ENCODE measurements around the gene GFPT2. TPM values are rescaled to one million over a fixed set of nuclear protein-coding genes. Genes with fewer than 3 reads are reported as not detected.

The GFPT2 gene
- total RNA-seq, 1 donor from 2014 or later = 15.7 TPM

- H3K4me3 Mint-ChIP-seq = no peak overlapping the region
- no peaks in the 10 kb centered on the region for H3K27me3 Mint-ChIP-seq (ENCODE audit: low read depth)
- no peak for DNase-seq (ENCODE audit: low spot score in 2 of 2, unreplicated experiment in 2 of 2)
- no peaks in the 10 kb centered on the region for H3K9me3 Mint-ChIP-seq
- TF ChIP-seq CTCF (IDR thresholded peaks at IDR 0.05; ENCODE audit: unreplicated experiment) = no peak
- no peak overlapping the region for H3K27ac Mint-ChIP-seq
- H3K4me1 Mint-ChIP-seq = no peaks in the 10 kb centered on the region
- no peaks in the 10 kb centered on the region for H3K36me3 Mint-ChIP-seq
Observed at GRCh38 chr5:180304431-180305375, 48.4 kb downstream of the GFPT2 start.

- DNase-seq (ENCODE audit: low spot score in 2 of 2, unreplicated experiment in 2 of 2) = no peak
- no peaks in the 10 kb centered on the region for H3K27me3 Mint-ChIP-seq (ENCODE audit: low read depth)
- no peak for TF ChIP-seq CTCF (IDR thresholded peaks at IDR 0.05; ENCODE audit: unreplicated experiment)
- no peaks in the 10 kb centered on the region for H3K4me1 Mint-ChIP-seq
- H3K36me3 Mint-ChIP-seq = no peaks in the 10 kb centered on the region
- H3K4me3 Mint-ChIP-seq = no peak overlapping the region
- no peaks in the 10 kb centered on the region for H3K9me3 Mint-ChIP-seq
- no peak overlapping the region for H3K27ac Mint-ChIP-seq
Observed at GRCh38 chr5:180304016-180304292, 49.2 kb downstream of the GFPT2 start.

GRCh38 chr5:180303226-180304015 is 49.7 kb downstream of the GFPT2 start:
- Mint-ChIP-seq H3K27me3 (ENCODE audit: low read depth) (no peaks in the 10 kb centered on the region), H3K4me3 (no peak overlapping the region), H3K9me3 (no peaks in the 10 kb centered on the region), H3K4me1 (no peaks in the 10 kb centered on the region), H3K27ac (no peak overlapping the region), H3K36me3 (no peaks in the 10 kb centered on the region)
- no peak for DNase-seq (ENCODE audit: low spot score in 2 of 2, unreplicated experiment in 2 of 2)
- TF ChIP-seq CTCF (IDR thresholded peaks at IDR 0.05; ENCODE audit: unreplicated experiment) = no peak

GRCh38 chr5:180302256-180302655 is 50.9 kb downstream of the GFPT2 start:
- Mint-ChIP-seq H3K27ac (no peak overlapping the region), H3K27me3 (ENCODE audit: low read depth) (no peaks in the 10 kb centered on the region), H3K36me3 (no peaks in the 10 kb centered on the region), H3K4me1 (no peaks in the 10 kb centered on the region), H3K9me3 (no peaks in the 10 kb centered on the region), H3K4me3 (no peak overlapping the region)
- TF ChIP-seq CTCF (IDR thresholded peaks at IDR 0.05; ENCODE audit: unreplicated experiment) = no peak
- DNase-seq (ENCODE audit: low spot score in 2 of 2, unreplicated experiment in 2 of 2) = no peak

GRCh38 chr5:180301253-180301652 is 51.9 kb downstream of the GFPT2 start:
- no peak for DNase-seq (ENCODE audit: low spot score in 2 of 2, unreplicated experiment in 2 of 2)
- Mint-ChIP-seq H3K36me3 (no peaks in the 10 kb centered on the region), H3K27ac (no peak overlapping the region), H3K9me3 (no peaks in the 10 kb centered on the region), H3K27me3 (ENCODE audit: low read depth) (no peaks in the 10 kb centered on the region), H3K4me1 (no peaks in the 10 kb centered on the region), H3K4me3 (no peak overlapping the region)
- TF ChIP-seq CTCF (IDR thresholded peaks at IDR 0.05; ENCODE audit: unreplicated experiment) = no peak
